Naive thymus-derived CD8-positive, alpha-beta T cell (primary cell): ENCODE results near the gene KLHL10. TPM values are rescaled to one million over a fixed set of nuclear protein-coding genes. Genes with fewer than 3 reads are reported as not detected.
A peak's percentile ranks its signal among the peaks of the same experiment; 100 is the strongest.

ENCODE experiments used
- ATAC-seq, 2 donors: fragments of 150-1000 bp; cut with Tn5 transposase in 1 of 2; sonication (Bioruptor Pico), chemical (Tn5 transposase) in 1 of 2; 1 replicate in 1 of 2; 2 replicates in 1 of 2; pipeline ENCODE4 v1.10.0; 2021; ENCODE audit warnings: mild to moderate bottlenecking in 2 of 2, moderate library complexity in 2 of 2
- POLR2A ChIA-PET: fragments of 350-600 bp; sonication (Branson Sonifier 250); formaldehyde crosslinking; loops from one replicate; lab custom pipeline; 2021; ENCODE audit warnings: antibody characterized with exemption; lab: Charles Lee
- DNase-seq, 10 donors: peaks; one replicate each; pipeline versions ENCODE4 v3.0.0 to v3.0.0-alpha.2; 2020 to 2022
- H3K27ac Mint-ChIP-seq, 10 donors: one replicate each; pipeline ENCODE4 v1.8.0; 2020 to 2022; ENCODE audit warnings: mild to moderate bottlenecking in 10 of 10, mixed read lengths in 10 of 10, moderate library complexity in 4 of 10, inconsistent platforms in 1 of 10
- H3K27me3 Mint-ChIP-seq, 5 donors: one replicate each; pipeline ENCODE4 v1.8.0; 2021 to 2022; ENCODE audit warnings: mixed read lengths in 5 of 5
- H3K36me3 Mint-ChIP-seq, 3 donors: one replicate each; pipeline ENCODE4 v1.8.0; 2020 to 2022; ENCODE audit warnings: mixed read lengths in 3 of 3, mild to moderate bottlenecking in 2 of 3, inconsistent platforms in 1 of 3
- H3K4me1 Mint-ChIP-seq, 4 donors: one replicate each; pipeline ENCODE4 v1.8.0; 2021 to 2022; ENCODE audit warnings: mixed read lengths in 4 of 4
- H3K4me3 Mint-ChIP-seq, 10 donors: one replicate each; pipeline ENCODE4 v1.8.0; 2020 to 2022; ENCODE audit warnings: mild to moderate bottlenecking in 10 of 10, mixed read lengths in 10 of 10, moderate library complexity in 6 of 10, inconsistent platforms in 1 of 10
- H3K9me3 Mint-ChIP-seq, 9 donors: one replicate each; pipeline ENCODE4 v1.8.0; 2020 to 2022; ENCODE audit warnings: mixed read lengths in 9 of 9, mild to moderate bottlenecking in 3 of 9, inconsistent platforms in 1 of 9, moderate library complexity in 1 of 9
- polyA plus RNA-seq, 3 donors: library from polyadenylated mRNA; unstranded; fragments of 300-500 nt; fragmentation: Illumina TruSeq; gene quantifications; one replicate each; pipeline ENCODE4 v1.2.3, GENCODE V29; 2021
- total RNA-seq, 8 experiments: library from RNA in 2 of 8; stranded (reverse) in 2 of 8; gene quantifications; one replicate each; pipeline ENCODE4 v1.2.3 and lab custom pipeline; 2021 to 2026

Gene KLHL10
- total and polyA plus RNA-seq, 5 experiments from 2014 or later = 0.09 TPM; not detected in 4

GRCh38 chr17:41803049-41804020 lies 34.3 kb upstream of the KLHL10 start:
- no peak for ATAC-seq
- no peak overlapping the region for H3K27ac Mint-ChIP-seq
- DNase-seq = no peak

GRCh38 chr17:41806685-41807445 lies 30.8 kb upstream of the KLHL10 start:
- Mint-ChIP-seq H3K9me3 (no peaks in the 10 kb centered on the region), H3K27ac (no peak overlapping the region), H3K36me3 (peaks cover 0 to 2% (median 0%) of the 10 kb centered on the region in 3 donors), H3K27me3 (peaks cover 0 to 1% (median 0%) of the 10 kb centered on the region in 5 donors), H3K4me1 (peaks cover 10 to 18% (median 16%) of the 10 kb centered on the region in 4 donors), H3K4me3 (no peak overlapping the region)
- DNase-seq (no peak), ATAC-seq (no peak)
- POLR2A ChIA-PET = no interaction called here

More at GRCh38 chr17:41803049-41804020, 34.3 kb upstream of the KLHL10 start:
- Mint-ChIP-seq H3K27me3 (no peaks in the 10 kb centered on the region), H3K4me3 (peak overlapping the region in 1 of 10 donors; percentile 29), H3K36me3 (peaks cover 0 to 2% (median 0%) of the 10 kb centered on the region in 3 donors), H3K4me1 (peaks cover 3 to 9% (median 8%) of the 10 kb centered on the region in 4 donors), H3K9me3 (no peaks in the 10 kb centered on the region)
- POLR2A ChIA-PET = interaction anchor here (2.3 kb wide), 1 partner anchor 8 kb away, joined by 9 read pairs; the partner anchor contains the start of gene P3H4

- POLR2A ChIA-PET = interaction anchor here (0.7 to 3.9 kb wide), 7 partner anchors 9 to 122 kb away, joined by 3 to 29 read pairs (median 7); partner anchors contain the start of genes EIF1 and KLHL11
- H3K27ac Mint-ChIP-seq = peak overlapping the region in 2 of 10 donors; percentile 22 to 49
- peaks cover 17 to 26% (median 24%) of the 10 kb centered on the region in 4 donors for H3K4me1 Mint-ChIP-seq
- DNase-seq = peak in 1 of 10 donors; percentile 30
- ATAC-seq = peak; percentile 61 to 66
- peaks cover 0 to 2% (median 0%) of the 10 kb centered on the region in 3 donors for H3K36me3 Mint-ChIP-seq
- H3K4me3 Mint-ChIP-seq = peak overlapping the region; percentile 61 to 97 (median 86)
- peaks cover 0 to 4% (median 0%) of the 10 kb centered on the region in 5 donors for H3K27me3 Mint-ChIP-seq
- H3K9me3 Mint-ChIP-seq = no peaks in the 10 kb centered on the region
Measured at GRCh38 chr17:41810659-41811548, 26.7 kb upstream of the KLHL10 start.

GRCh38 chr17:41811549-41812380 lies 25.9 kb upstream of the KLHL10 start, which contains the start of gene P3H4:
Gene P3H4, minus strand, starts transcription at chr17:41811949. Its CDS starts 34 bp downstream, at chr17:41811915.
- H3K9me3 Mint-ChIP-seq = no peaks in the 10 kb centered on the region
- POLR2A ChIA-PET = interaction anchor here (0.6 to 3.9 kb wide), 10 partner anchors 10 to 1909 kb away, joined by 3 to 29 read pairs (median 4); partner anchors contain the start of genes EIF1 and KLHL11
- ATAC-seq = peak; percentile 91 to 92
- peak within 1 kb of the TSS; percentile 87 to 97 (median 93) for H3K4me3 Mint-ChIP-seq
- peak; percentile 57 to 83 (median 75) for DNase-seq
- H3K27me3 Mint-ChIP-seq = peaks cover 0 to 4% (median 0%) of the 10 kb centered on the region in 5 donors
- H3K27ac Mint-ChIP-seq = peak within 1 kb of the TSS; percentile 15 to 95 (median 83)
- peaks cover 17 to 26% (median 24%) of the 10 kb centered on the region in 4 donors for H3K4me1 Mint-ChIP-seq
- no peaks in the 10 kb centered on the region for H3K36me3 Mint-ChIP-seq

GRCh38 chr17:41812381-41813151 lies 25.1 kb upstream of the KLHL10 start, which contains the start of gene FKBP10:
Gene FKBP10, plus strand, starts transcription at chr17:41813004. Its CDS starts 31 bp downstream, at chr17:41813035.
- ATAC-seq = peak; percentile 13 to 20

GRCh38 chr17:41813152-41813680 lies 24.4 kb upstream of the KLHL10 start:
- Mint-ChIP-seq H3K36me3 (no peaks in the 10 kb centered on the region), H3K4me1 (peaks cover 17 to 26% (median 24%) of the 10 kb centered on the region in 4 donors), H3K27me3 (peaks cover 0 to 5% (median 1%) of the 10 kb centered on the region in 5 donors), H3K27ac (peak overlapping the region in 4 of 10 donors; percentile 28 to 70 (median 47)), H3K4me3 (peak overlapping the region; percentile 50 to 93 (median 76)), H3K9me3 (no peaks in the 10 kb centered on the region)
- DNase-seq (no peak), ATAC-seq (no peak)
- POLR2A ChIA-PET = interaction anchor here (0.6 to 0.7 kb wide), 2 partner anchors 432 to 1293 kb away, joined by 3 to 11 read pairs; no protein-coding TSS in a partner anchor

More at GRCh38 chr17:41812381-41813151, 25.1 kb upstream of the KLHL10 start, which contains the start of gene FKBP10:
- no peaks in the 10 kb centered on the region for H3K9me3 Mint-ChIP-seq
- DNase-seq = peak in 7 of 10 donors; percentile 11 to 58 (median 52)
- no peaks in the 10 kb centered on the region for H3K36me3 Mint-ChIP-seq
- peaks cover 17 to 26% (median 24%) of the 10 kb centered on the region in 4 donors for H3K4me1 Mint-ChIP-seq
- H3K4me3 Mint-ChIP-seq = peak within 1 kb of the TSS; percentile 87 to 97 (median 93)
- peaks cover 0 to 4% (median 0%) of the 10 kb centered on the region in 5 donors for H3K27me3 Mint-ChIP-seq
- H3K27ac Mint-ChIP-seq = peak within 1 kb of the TSS in 9 of 10 donors; percentile 75 to 95 (median 84)
- POLR2A ChIA-PET = interaction anchor here (0.6 to 3.9 kb wide), 7 partner anchors 10 to 1292 kb away, joined by 3 to 29 read pairs (median 5); partner anchors contain the start of genes EIF1 and KLHL11

GRCh38 chr17:41813699-41814124 lies 23.9 kb upstream of the KLHL10 start:
- H3K36me3 Mint-ChIP-seq = no peaks in the 10 kb centered on the region
- POLR2A ChIA-PET = no interaction called here
- H3K4me3 Mint-ChIP-seq = peak overlapping the region in 8 of 10 donors; percentile 60 to 93 (median 80)
- no peak for DNase-seq
- no peak for ATAC-seq
- no peaks in the 10 kb centered on the region for H3K9me3 Mint-ChIP-seq
- H3K27ac Mint-ChIP-seq = peak overlapping the region in 6 of 10 donors; percentile 28 to 70 (median 48)
- peaks cover 0 to 7% (median 1%) of the 10 kb centered on the region in 5 donors for H3K27me3 Mint-ChIP-seq
- peaks cover 17 to 26% (median 24%) of the 10 kb centered on the region in 4 donors for H3K4me1 Mint-ChIP-seq

GRCh38 chr17:41814195-41814594 lies 23.4 kb upstream of the KLHL10 start:
- ATAC-seq = no peak
- Mint-ChIP-seq H3K36me3 (no peaks in the 10 kb centered on the region), H3K4me3 (peak overlapping the region in 3 of 10 donors; percentile 78 to 90 (median 82)), H3K4me1 (peaks cover 17 to 26% (median 23%) of the 10 kb centered on the region in 4 donors), H3K27ac (peak overlapping the region in 2 of 10 donors; percentile 17 to 38), H3K27me3 (peaks cover 0 to 7% (median 1%) of the 10 kb centered on the region in 5 donors), H3K9me3 (no peaks in the 10 kb centered on the region)
- POLR2A ChIA-PET = no interaction called here
- DNase-seq = no peak

GRCh38 chr17:41816637-41817320 lies 20.8 kb upstream of the KLHL10 start:
- no peaks in the 10 kb centered on the region for H3K9me3 Mint-ChIP-seq
- DNase-seq (no peak), ATAC-seq (no peak)
- no peaks in the 10 kb centered on the region for H3K36me3 Mint-ChIP-seq
- H3K27me3 Mint-ChIP-seq = peaks cover 0 to 7% (median 0%) of the 10 kb centered on the region in 5 donors
- no peak overlapping the region for H3K4me3 Mint-ChIP-seq
- peaks cover 7 to 11% (median 8%) of the 10 kb centered on the region in 4 donors for H3K4me1 Mint-ChIP-seq
- POLR2A ChIA-PET = no interaction called here
- H3K27ac Mint-ChIP-seq = no peak overlapping the region
